HG03520 (cell line): ENCODE measurements around the gene RBM18.

Experiments
- ATAC-seq: cut with Tn5 transposase; IDR thresholded peaks from one replicate; pipeline ENCODE4 v1.9.1; 2021; ENCODE audit warnings: mild to moderate bottlenecking, moderate library complexity; ENCODE audit not compliant: unreplicated experiment

The RBM18 gene

GRCh38 chr9:122261469-122261881 is 3.2 kb downstream of the RBM18 start:
- no peak for ATAC-seq

- ATAC-seq, result no peak
Observed at GRCh38 chr9:122258886-122259415, 5.7 kb downstream of the RBM18 start.

DNA sequence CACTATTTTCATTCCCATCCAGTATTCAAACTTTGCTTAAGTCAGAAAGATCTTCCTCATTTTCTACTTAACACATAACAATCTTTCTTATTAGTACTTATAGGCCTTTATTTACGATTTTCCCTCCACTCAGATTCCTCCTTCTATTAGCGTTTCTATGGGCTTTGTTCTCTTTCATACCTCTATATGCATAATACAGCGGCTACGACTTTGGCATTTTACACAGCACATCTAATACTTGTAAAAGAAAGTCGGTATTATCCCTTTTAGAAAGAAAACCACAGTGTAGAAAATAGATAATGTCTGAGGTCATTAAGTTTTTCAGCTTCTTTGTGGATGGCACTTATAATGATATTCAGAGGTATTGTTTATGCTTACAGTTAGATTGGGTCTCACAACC is 8.4 kb downstream of the RBM18 start:
- ATAC-seq, result no peak

- ATAC-seq, result no peak
Observed at GRCh38 chr9:122254761-122255160, 9.9 kb downstream of the RBM18 start.

GRCh38 chr9:122252796-122253195 is 11.8 kb downstream of the RBM18 start:
- no peak for ATAC-seq

DNA sequence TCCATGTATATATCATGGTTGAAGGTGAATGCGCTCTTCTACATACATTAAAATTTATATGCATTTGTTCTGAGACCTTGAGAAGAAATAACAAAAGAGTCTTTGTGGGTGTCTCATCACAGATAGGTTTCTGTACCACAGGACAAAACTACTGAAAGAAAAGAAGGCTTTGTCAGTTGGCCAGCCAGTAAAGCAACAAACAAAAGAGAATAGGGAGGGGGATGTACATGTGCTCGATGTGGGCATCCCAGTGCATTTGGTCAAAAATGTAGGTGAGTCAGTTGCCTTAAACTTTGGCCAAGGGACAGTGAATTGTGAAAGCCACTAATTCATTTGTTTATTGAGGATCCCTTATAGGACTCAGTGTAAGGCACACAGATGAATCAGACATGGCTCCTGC is 13.3 kb downstream of the RBM18 start:
- ATAC-seq, result no peak

GRCh38 chr9:122248448-122248865 is 16.2 kb downstream of the RBM18 start:
- ATAC-seq, result no peak

- no peak for ATAC-seq
Observed at GRCh38 chr9:122246666-122247065, 18.0 kb downstream of the RBM18 start.

DNA sequence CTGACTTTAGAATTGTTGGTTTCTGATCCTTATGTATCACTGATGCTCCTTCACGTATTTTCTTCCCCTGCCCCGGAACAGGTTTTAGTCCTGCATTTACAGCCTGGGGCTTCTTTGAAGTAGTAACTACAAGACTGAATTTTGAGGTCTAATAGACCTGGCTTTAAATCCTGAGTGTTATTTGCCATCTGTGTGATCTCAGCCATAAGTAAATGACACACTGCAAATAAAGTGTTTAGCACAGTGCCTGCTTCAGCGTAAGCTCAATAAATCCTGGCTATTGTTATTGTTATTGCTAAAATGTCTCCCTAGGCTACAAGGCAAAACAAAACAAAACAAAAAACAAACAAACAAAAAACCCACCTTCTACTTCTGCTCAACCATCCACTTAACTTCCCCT is 20.3 kb downstream of the RBM18 start:
- no peak for ATAC-seq

GRCh38 chr9:122239722-122240121 is 24.9 kb downstream of the RBM18 start:
- ATAC-seq, result no peak

- no peak for ATAC-seq
Observed at GRCh38 chr9:122236681-122237080, 28.0 kb downstream of the RBM18 start.

DNA sequence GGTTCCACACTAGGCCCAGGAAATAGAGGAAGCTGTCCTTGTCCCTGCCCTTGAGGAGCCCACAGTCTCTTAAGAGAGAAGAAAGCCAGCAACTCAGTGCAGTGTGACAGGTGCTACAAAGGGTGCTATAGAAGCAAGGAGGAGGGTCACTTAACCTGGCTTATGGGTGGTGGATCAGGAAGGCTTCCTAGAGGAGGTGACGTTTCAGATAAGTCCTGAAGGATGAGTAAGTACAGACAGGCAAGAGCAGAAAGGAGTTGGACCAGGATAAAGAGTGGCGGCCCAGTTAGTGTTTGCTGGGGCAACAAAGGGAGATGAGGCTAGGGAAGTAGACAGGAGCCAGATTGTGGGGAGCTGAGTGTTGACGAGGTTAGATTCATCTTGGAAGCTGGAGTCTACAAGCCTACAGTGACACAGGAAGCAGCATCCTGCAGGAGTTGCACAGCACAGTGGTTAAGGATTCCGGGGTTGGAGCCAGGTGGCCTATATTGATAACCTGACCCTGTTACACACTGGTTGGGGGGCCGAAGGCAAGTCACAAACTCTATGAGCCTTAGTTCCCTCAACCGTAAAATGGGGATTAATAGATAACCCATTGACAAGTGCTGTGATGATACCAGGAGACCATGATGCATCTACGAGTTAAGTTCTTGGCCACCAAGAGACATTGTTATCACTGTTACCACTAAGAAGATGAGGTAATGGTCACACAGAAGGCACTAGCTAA is 30.5 kb downstream of the RBM18 start:
- ATAC-seq, result no peak

DNA sequence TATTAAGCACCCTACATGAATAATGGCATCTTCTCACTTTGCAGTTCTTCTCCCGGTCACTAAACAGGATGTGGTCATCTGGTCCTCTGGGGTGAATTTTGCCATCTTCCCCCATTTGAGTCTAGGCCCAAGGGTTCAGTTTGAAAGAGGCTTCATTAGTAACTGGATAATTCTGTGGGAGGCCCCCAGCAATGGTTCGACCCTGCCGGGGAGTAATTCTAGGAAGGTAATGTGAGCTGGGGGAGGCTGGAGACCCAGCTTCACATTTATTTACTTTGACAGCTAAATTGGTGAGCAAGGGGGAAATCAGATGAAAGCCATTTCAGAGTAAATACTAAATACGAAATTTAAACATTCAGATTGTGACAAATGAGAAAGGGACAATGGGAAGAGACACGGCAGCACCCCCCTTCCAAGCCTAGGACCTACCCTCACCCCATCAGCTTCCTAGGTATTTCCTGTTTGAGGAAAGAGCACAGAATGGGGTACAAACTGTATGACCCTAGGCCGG is 31.8 kb downstream of the RBM18 start:
- ATAC-seq, result no peak

DNA sequence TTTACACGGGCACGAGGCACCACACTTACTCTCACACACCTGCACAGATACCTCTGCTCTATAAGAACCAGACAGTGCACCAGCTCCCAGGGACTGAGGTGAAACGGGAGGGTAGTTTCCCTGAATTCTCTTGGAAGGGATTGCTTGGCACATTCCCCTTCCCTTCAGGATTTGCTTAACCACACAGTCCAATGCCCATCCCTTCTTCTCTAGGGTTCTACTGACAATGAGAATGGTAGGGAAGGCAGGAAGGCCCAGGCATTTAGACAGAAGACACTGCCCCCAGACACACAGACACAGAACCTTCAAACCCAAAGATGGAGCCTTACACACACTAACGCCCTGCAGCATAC is 35.2 kb downstream of the RBM18 start:
- ATAC-seq, result no peak

DNA sequence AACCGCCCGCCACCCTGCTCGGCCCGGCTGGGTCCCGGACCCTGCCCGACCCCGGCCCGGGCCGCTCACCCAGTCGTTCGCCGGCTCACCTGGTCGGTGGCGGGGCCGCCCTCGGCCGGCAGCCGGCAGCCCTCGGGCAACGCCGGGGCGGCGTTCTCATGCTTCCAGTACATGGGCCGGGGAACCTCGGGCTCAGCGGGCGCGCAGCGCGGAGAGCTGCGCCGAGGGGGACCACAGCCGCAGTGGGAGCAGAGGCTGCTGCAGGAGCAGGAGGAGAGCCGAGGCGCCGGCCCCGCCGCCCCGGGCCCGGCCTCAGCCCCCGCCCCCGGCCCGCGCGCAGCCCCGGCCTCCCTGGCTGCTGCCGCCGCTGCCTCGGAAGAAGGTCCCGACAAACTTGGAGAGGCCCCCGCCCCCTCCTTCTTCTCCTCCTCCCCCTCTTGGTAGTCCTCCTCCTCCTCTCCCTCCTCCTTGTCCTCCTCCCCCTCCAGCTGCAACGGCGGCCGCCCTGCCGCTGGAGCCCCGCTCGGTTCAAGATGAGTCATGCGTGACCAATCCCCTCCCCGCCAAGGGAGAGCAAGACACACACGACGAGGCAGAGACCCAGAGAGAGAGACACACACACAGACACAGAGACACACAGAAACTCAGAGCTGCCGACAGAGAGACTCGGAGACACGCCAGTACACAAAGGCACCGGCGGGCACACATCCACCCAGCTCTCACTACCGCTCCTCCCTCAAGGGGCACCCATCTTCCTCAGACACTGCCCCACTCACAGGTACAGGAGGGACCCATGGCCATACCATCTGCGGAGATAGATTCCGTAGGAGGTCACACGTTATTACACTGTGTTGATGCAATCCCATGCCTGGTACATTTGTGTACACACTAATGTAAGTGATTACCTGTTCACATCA is 35.8 kb downstream of the RBM18 start, which contains the start of gene LHX6:
TSS of gene LHX6 (minus strand) at position 390 of the 917 bp plus-strand sequence. CDS start at position 173, 217 bp downstream.
- ATAC-seq, result no peak

DNA sequence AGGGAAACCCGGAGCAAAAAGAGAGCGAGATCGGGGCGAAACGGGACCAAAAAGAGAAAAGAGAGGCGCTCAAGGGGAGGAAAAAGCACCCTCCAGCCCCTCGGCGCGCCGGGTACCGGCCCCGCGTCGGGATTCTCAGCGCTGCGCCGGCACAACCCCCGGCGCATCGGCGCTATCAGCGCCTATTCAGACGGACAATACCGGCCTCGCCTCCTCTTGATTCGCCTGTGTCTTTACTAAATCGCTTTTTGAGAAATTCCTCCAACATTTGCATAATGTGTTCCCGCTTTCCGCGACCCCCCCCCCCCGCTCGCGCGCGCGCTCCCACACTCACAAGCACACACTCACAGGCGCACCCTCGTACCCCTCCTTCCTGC is 36.5 kb downstream of the RBM18 start:
- ATAC-seq, result no peak

GRCh38 chr9:122227575-122227900 is 37.1 kb downstream of the RBM18 start:
- ATAC-seq, result no peak

- ATAC-seq, result no peak
Observed at GRCh38 chr9:122226758-122227574, 37.7 kb downstream of the RBM18 start.

DNA sequence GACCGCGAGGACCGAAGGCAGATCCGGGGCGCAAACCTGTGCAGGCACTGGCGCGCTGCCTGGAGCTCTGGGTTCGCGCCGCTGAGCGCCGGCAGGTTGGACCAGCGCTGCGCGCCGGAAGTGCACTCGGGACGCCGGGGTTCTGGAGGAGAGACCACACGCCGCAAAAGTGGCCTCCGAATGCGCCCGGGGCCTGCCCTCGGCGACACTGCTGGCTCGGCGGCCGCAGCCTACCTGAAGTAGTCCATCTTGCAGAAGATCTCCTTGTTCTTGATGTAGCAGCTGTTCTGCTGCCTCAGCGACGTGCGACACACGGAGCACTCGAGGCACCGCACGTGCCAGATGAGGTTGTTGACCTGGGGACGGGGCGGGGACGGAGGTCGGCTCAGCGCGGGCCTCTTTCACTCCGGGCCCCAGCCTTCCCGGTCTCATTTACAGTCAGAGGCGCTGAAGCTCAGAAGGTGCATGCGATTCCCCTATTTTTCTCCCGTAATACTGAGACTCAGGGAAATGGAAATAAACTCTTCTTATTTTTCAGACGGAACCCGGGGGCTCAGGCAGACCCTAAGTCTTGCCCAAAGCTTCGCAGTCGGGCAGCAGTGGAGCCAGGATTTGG is 38.4 kb downstream of the RBM18 start:
- no peak for ATAC-seq

DNA sequence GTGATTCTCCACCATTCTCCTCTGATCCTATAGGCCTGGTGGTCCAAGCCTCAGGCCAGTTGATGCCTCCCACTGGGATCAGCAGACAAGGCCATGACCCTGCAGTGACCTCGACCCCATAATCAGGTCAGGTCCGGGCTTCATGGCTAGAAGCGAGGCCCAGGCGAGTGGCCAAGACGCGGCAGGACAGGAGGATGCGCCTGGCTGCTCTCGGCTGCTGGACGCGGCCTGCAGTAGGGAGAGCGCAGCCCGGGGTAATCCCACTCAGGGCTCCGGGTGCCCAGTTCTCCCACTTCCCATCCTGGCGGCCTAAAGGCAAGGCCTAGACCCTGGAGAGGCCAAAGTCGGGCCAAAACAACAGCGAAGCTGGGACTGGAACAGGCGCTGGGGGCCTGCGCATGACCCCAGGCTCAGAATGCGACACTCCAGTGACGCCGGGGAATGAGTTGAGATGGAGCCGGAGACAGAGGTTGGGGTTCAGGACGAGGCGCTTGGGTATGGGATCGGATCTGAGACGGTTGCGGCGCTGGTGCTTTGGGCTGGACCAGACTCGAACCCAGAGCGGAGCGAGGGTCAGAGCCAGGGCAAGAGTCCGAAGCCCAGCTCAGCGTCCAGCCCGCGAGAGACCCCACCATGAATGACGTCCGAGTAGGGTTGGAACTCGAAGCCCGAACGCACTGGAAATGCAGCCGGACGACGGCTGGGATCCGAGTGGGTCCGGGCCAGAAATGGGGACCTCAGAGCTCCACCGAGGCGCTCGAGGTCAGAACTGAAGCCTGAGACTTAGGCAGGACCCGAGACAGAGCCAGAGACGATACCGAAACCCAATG is 39.1 kb downstream of the RBM18 start:
- ATAC-seq, result no peak
